RWPE1 (cell line): ENCODE data around the gene VAMP8.

ENCODE experiments used
- CTCF ChIA-PET: fragments of 350-600 bp; sonication (Branson Sonifier 250); formaldehyde crosslinking; extraction: SDS; loops from one replicate; lab custom pipeline; 2021; lab: Yijun Ruan, JAX
- POLR2A ChIA-PET: fragments of 400-600 bp; formaldehyde crosslinking; extraction: SDS; loops from one replicate; lab custom pipeline; 2020; ENCODE audit warnings: antibody characterized with exemption; ENCODE audit not compliant: low non-redundant PET; lab: Yijun Ruan, JAX
- DNase-seq: peaks from one replicate; pipeline ENCODE4 v3.0.0; 2012; ENCODE audit warnings: low spot score
- H3K27ac ChIP-seq: fragments of 450-650 bp; 2 replicates; pipeline ENCODE4 v1.5.1; 2017
- TF ChIP-seq, protein P1 (sequence below): fragments of 450-650 bp; conservative IDR thresholded peaks from 2 replicates; pipeline ENCODE4 v1.5.1; 2017; ENCODE audit warnings: low read depth, mild to moderate bottlenecking

VAMP8 gene

DNA sequence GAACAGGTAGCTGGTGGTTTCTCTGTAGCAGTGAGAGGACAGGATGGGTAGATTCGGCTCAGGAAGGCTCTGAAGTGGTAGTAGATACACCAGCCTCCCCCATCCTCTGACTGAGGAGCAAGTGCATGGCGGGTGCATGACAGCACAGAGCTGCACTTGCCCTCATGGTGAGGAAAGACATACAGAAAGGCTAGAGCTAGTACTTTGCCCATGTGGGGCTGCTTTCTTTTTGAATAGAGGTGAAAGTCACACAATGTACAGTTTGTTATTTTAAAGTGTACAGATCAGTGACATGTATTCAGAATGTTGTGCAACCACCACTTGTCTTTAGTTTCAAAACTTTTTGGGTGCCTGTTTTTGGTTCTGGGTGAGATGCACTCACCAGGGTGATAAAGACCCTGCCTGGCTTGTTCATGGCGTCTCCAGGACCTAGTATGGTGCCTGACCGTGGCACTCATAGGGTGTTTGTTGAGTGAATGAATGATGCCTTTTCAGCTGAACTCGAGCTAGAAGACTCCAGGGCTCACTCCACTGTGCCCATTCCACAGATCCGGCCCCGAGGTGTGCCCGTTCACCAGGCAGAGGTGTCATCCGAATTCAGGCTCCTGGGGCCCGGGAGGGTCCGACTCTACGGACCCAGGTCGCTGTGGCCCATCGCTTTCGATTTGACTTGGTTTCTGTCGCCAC lies 6.4 kb downstream of the VAMP8 start:
- DNase-seq: no peak
- H3K27ac ChIP-seq: peak overlapping the region; percentile 91
- TF ChIP-seq, protein P1, sequence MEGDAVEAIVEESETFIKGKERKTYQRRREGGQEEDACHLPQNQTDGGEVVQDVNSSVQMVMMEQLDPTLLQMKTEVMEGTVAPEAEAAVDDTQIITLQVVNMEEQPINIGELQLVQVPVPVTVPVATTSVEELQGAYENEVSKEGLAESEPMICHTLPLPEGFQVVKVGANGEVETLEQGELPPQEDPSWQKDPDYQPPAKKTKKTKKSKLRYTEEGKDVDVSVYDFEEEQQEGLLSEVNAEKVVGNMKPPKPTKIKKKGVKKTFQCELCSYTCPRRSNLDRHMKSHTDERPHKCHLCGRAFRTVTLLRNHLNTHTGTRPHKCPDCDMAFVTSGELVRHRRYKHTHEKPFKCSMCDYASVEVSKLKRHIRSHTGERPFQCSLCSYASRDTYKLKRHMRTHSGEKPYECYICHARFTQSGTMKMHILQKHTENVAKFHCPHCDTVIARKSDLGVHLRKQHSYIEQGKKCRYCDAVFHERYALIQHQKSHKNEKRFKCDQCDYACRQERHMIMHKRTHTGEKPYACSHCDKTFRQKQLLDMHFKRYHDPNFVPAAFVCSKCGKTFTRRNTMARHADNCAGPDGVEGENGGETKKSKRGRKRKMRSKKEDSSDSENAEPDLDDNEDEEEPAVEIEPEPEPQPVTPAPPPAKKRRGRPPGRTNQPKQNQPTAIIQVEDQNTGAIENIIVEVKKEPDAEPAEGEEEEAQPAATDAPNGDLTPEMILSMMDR: no peak
- POLR2A ChIA-PET: no interaction called here
- CTCF ChIA-PET: no interaction called here

DNA sequence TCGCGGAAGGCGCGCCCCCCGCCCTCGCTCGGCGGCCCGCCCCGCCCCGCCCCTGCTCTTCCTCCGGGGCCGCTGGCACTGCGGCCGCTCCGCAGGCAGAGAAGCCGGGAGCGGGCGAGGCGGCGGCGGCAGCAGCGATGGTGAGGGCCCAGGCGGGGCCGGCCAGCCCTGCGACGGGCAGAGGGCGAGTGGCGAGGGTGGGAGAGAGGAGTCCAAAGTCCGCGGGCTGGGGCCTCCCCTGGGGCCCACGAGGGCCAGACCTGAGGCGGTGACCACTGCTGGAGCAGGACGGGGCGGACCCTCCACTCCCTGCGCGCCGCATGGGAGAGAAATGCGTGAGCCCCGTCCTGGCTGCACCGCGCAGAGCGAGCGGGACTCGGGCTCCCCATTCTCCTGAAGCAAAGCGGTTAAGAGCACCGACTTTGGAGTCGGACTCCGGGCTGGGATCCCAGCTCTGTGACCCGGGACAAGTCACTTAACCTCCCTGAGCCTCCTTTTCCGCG lies 7.0 kb downstream of the VAMP8 start, which contains the start of gene VAMP5:
Gene VAMP5 (plus strand): TSS at position 78 of the 503 bp plus-strand sequence. CDS start 60 bp downstream, at position 138.
- TF ChIP-seq, protein P1: no peak

DNA sequence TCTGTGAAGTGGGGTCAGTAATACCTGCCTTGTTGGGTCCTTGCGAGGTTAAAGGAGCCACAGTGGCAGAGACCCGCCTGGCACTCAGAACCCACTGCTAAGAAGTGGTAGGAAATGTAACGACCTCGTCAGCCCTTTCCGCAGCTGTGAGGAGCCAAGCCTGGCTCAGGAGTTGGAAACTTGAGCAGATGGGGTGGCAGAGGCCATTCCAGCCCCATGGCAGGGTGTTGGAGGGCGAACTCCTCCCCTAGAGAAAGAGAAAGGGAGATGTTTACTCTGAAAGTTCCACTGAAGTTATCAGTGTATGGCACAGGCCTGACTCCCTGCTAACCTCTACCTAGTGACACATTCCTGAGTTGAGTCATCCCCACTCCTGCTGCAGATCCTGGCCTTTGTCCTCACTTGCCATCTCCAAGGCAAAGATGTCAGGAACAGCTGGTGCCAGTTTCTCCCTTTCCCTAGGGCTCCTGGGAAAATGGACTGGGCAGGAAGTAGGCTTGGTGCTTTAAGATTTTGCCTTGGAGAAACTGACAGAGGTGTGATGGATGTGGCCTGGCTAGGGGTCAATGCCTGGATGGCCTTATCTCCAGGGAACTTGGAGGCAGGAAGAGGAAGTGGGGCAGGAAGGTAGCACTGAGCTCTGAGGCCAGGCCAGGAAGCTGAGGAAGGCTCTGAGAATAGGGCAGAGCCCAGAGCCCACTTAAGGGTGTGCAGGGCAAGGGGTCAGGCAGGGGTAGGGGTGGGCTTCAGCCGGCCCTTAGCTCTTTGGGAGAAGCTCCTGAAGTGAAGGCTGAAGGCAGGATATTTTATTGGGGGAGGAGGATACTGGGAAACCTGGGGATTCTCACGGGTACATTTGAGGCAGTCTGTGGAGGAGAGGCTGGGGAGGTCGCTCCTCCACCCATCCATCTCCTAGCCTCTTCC lies 7.7 kb downstream of the VAMP8 start:
- ChIA-PET POLR2A (interaction anchor here (0.8 kb wide), 1 partner anchor 10 kb away, joined by 3 read pairs; the partner anchor contains the start of gene RNF181), CTCF (no interaction called here)
- DNase-seq: peak; percentile 73
- TF ChIP-seq, protein P1: no peak
- H3K27ac ChIP-seq: peak overlapping the region; percentile 91

More for the DNA sequence above, 7.0 kb downstream of the VAMP8 start, which contains the start of gene VAMP5:
- DNase-seq: no peak
- ChIA-PET CTCF (no interaction called here), POLR2A (no interaction called here)
- H3K27ac ChIP-seq: peak within 1 kb of the TSS; percentile 91

DNA sequence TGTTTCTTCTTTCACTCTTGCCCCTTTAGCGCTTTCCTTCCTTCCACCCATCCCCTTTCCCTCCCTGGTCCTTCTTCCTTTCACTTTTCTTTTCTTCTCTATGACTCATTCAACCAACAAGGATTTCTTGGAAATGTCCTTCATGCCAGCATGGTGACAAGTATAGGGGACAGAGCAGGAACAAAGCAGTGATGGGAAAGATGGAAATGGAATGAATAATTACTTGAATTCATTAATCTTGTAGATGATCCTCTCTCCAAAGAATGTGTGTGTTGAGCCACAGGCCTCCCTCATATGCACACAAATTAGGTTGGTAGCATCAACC lies 8.4 kb downstream of the VAMP8 start:
- POLR2A ChIA-PET: interaction anchor here (0.8 kb wide), 1 partner anchor 9 kb away, joined by 3 read pairs; the partner anchor contains the start of gene RNF181
- DNase-seq: no peak
- peak overlapping the region; percentile 91 for H3K27ac ChIP-seq
- CTCF ChIA-PET: no interaction called here
- TF ChIP-seq, protein P1: no peak

DNA sequence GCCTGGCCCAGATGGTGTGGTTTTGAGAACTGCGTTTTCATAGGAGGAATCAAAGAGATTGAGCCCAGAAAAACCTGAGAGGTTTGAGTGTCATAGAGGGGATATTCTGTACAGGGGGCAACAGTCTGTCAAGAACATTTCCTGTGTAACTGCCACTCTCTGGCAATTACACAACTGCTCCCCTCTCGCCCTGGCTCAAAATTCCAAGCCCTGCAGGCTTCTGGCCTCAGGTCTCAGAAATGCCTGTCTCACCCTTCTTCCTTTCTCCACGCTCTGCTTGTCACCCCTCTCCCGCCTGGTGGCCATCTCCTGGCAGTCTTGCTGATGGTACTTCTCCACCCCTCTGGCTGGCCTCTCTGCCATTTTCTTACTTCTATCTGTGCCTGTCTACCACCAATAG lies 10.8 kb downstream of the VAMP8 start:
- TF ChIP-seq, protein P1: no peak
- CTCF ChIA-PET: no interaction called here

DNA sequence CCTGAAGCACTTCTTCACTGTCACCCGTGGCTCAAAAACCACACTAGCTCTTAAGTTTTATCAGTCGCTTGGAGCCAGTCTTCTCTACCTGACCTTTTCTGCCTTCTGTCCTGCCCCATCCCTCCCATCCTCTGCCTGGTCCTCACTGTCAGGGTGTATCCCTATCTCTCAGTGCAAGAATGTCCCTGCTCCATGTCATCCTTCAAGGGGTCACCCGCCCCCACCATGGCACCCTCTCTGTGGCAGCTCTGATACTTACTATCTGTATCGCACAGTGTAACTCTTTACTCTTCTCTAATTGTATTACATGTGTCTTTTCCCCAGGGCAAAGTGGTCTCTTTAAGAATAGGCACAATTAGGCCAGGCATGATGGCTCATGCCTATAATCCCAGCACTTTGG lies 11.3 kb downstream of the VAMP8 start:
- TF ChIP-seq, protein P1: no peak
- peak overlapping the region; percentile 21; the same call in 1 of the 2 replicates for H3K27ac ChIP-seq
- POLR2A ChIA-PET: no interaction called here
- CTCF ChIA-PET: interaction anchor here (0.7 kb wide), 1 partner anchor 18 kb away, joined by 3 read pairs; no protein-coding TSS in a partner anchor
- no peak for DNase-seq

More for the DNA sequence above, 10.8 kb downstream of the VAMP8 start:
- DNase-seq: no peak
- POLR2A ChIA-PET: no interaction called here
- peak overlapping the region; percentile 21; the same call in 1 of the 2 replicates for H3K27ac ChIP-seq
